Fibroblast of lung (primary cell): ENCODE measurements around the gene CHST11. TPM values are rescaled to one million over a fixed set of nuclear protein-coding genes. Genes with fewer than 3 reads are reported as not detected.
A peak's percentile ranks its signal among the peaks of the same experiment; 100 is the strongest.

ENCODE experiments used
- DNase-seq, 2 donors: peaks; one replicate each; pipeline versions ENCODE4 v3.0.0 to v3.0.0-alpha.2; 2010; ENCODE audit warnings: low read depth in 2 of 2
- H2AFZ ChIP-seq: 2 replicates; pipeline ENCODE4 v1.5.1; 2012; ENCODE audit warnings: low read length, control low read depth, inconsistent platforms
- H3K27ac ChIP-seq: 2 replicates; pipeline ENCODE4 v1.5.1; 2011; ENCODE audit warnings: low read length, control low read depth; ENCODE audit not compliant: insufficient read depth
- H3K27me3 ChIP-seq: 2 replicates; pipeline ENCODE4 v1.5.1; 2011; ENCODE audit warnings: mild to moderate bottlenecking, low read length; ENCODE audit not compliant: control insufficient read depth, insufficient read depth
- H3K36me3 ChIP-seq: 2 replicates; pipeline ENCODE4 v1.5.1; 2011; ENCODE audit warnings: low read length; ENCODE audit not compliant: control insufficient read depth, insufficient read depth
- H3K4me1 ChIP-seq: 2 replicates; pipeline ENCODE4 v1.5.1; 2011; ENCODE audit warnings: low read length; ENCODE audit not compliant: control insufficient read depth, insufficient read depth; ENCODE audit errors: extremely low read depth
- H3K4me2 ChIP-seq: 2 replicates; pipeline ENCODE4 v1.5.1; 2011; ENCODE audit warnings: low read length, control low read depth; ENCODE audit not compliant: insufficient read depth; ENCODE audit errors: extremely low read depth
- H3K4me3 ChIP-seq, 4 experiments: fragments of 200-600 bp in 1 of 4; sonication (generic) in 1 of 4; replicated peaks in 1 of 4; 2 replicates each; pipeline ENCODE4 v1.5.1; 2011 to 2016; ENCODE audit warnings: low read length in 4 of 4, low read depth in 3 of 4, mild to moderate bottlenecking in 3 of 4, control low read depth in 2 of 4, inconsistent platforms in 1 of 4, mixed read lengths in 1 of 4; ENCODE audit not compliant: insufficient read depth in 1 of 4; ENCODE audit errors: control extremely low read depth in 1 of 4
- H3K79me2 ChIP-seq: 2 replicates; pipeline ENCODE4 v1.5.1; 2012; ENCODE audit warnings: mild to moderate bottlenecking, low read length, inconsistent platforms; ENCODE audit not compliant: control insufficient read depth, insufficient read depth
- H3K9ac ChIP-seq: 2 replicates; pipeline ENCODE4 v1.5.1; 2011; ENCODE audit warnings: mild to moderate bottlenecking, low read length, control low read depth; ENCODE audit not compliant: insufficient read depth
- H3K9me3 ChIP-seq: 2 replicates; pipeline ENCODE4 v1.5.1; 2012; ENCODE audit warnings: low read depth, low read length; ENCODE audit not compliant: control insufficient read depth, insufficient read depth
- H4K20me1 ChIP-seq: 2 replicates; pipeline ENCODE4 v1.5.1; 2011; ENCODE audit warnings: low read length; ENCODE audit not compliant: control insufficient read depth, insufficient read depth; ENCODE audit errors: extremely low read depth
- EZH2 ChIP-seq: IDR thresholded peaks from 2 replicates; pipeline ENCODE4 v1.5.1; 2012; ENCODE audit warnings: low read length, control low read depth, mild to moderate bottlenecking; ENCODE audit errors: missing control alignments
- polyA plus RNA-seq, 2 donors: library from polyadenylated mRNA; depleted of rRNA in 1 of 2; stranded (reverse) in 1 of 2; unstranded in 1 of 2; fragments of >200 nt; gene quantifications; 2 replicates each; pipeline ENCODE4 v1.2.1, GENCODE V29; 2011 to 2012; ENCODE audit warnings: missing spikeins in 1 of 2
- total RNA-seq: library from RNA; depleted of rRNA; stranded (reverse); fragments of >200 nt; gene quantifications from 2 replicates; pipeline ENCODE4 v1.2.1, GENCODE V29; 2014
- TF ChIP-seq, protein P1 (sequence below), 2 donors: IDR thresholded peaks in 1 of 2; conservative IDR thresholded peaks in 1 of 2; 1 replicate in 1 of 2; 2 replicates in 1 of 2; pipeline ENCODE4 v1.5.1; 2011 to 2012; ENCODE audit warnings: low read length in 2 of 2, control low read depth in 1 of 2, inconsistent platforms in 1 of 2, low read depth in 1 of 2, mild to moderate bottlenecking in 1 of 2

The CHST11 gene
- total and polyA plus RNA-seq, 2 donors (not counting 1 experiment from before 2014, with no cell fraction given) = 3.5 to 9.1 TPM

DNA sequence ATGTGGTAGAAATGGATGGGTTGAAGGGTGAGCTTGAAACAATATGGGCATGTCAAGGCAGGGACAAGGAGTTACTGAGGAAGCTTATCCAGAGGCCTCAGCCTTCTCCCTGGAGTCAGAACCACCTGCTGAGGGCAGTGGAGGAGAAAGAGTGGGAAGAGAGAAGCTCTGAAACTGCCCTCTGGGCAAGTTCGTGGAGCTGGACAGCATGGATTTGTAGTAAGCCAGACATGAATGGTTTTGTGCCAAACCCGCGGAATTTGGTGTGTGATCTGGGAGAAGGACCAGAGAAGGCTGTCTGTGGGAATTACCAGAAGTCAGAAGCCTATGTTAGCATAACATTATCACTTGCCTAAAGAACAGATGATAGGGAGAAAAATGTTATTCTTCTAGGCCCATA, 336.5 kb downstream of the CHST11 start:
- H3K27me3 ChIP-seq = no peaks in the 10 kb centered on the region
- no peak overlapping the region for H3K4me3 ChIP-seq
- H2AFZ ChIP-seq = no peak overlapping the region
- H3K27ac ChIP-seq = no peak overlapping the region
- TF ChIP-seq EZH2 = no peak
- TF ChIP-seq, protein P1, sequence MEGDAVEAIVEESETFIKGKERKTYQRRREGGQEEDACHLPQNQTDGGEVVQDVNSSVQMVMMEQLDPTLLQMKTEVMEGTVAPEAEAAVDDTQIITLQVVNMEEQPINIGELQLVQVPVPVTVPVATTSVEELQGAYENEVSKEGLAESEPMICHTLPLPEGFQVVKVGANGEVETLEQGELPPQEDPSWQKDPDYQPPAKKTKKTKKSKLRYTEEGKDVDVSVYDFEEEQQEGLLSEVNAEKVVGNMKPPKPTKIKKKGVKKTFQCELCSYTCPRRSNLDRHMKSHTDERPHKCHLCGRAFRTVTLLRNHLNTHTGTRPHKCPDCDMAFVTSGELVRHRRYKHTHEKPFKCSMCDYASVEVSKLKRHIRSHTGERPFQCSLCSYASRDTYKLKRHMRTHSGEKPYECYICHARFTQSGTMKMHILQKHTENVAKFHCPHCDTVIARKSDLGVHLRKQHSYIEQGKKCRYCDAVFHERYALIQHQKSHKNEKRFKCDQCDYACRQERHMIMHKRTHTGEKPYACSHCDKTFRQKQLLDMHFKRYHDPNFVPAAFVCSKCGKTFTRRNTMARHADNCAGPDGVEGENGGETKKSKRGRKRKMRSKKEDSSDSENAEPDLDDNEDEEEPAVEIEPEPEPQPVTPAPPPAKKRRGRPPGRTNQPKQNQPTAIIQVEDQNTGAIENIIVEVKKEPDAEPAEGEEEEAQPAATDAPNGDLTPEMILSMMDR (conservative IDR thresholded peaks at IDR 0.05 in 1 of 2, IDR thresholded peaks at IDR 0.05 in 1 of 2; ENCODE audit: low read depth in 1 of 2, low read length in 2 of 2) = peak in 1 of 2 donors; percentile 2
- H3K4me1 ChIP-seq = peaks cover 6% of the 10 kb centered on the region
- no peaks in the 10 kb centered on the region for H3K9me3 ChIP-seq
- H3K4me2 ChIP-seq = peak overlapping the region; percentile 82
- H3K79me2 ChIP-seq = no peaks in the 10 kb centered on the region
- H3K36me3 ChIP-seq = no peaks in the 10 kb centered on the region
- H4K20me1 ChIP-seq = no peaks in the 10 kb centered on the region
- no peak overlapping the region for H3K9ac ChIP-seq
- peak; percentile 7 to 90 for DNase-seq

DNA sequence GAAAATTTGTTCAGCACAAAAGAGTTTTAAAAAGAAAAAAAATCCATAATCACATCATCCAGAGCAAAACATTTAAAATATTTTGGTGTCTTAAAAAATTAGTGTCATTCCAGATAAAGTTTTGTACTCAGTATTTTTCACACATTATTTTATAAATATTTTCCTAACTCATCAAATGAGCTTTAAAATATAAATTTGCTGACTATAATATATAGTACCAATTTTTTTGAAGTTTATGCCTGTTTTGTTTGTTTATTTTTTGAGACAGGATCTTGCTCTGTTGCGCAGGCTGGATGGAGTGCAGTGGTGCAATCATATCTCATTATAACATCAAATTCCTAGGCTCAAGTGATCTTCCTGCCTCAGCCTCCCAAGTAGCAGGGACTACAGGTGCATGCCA, 337.2 kb downstream of the CHST11 start:
- no peaks in the 10 kb centered on the region for H3K27me3 ChIP-seq
- no peak overlapping the region for H3K27ac ChIP-seq
- no peak overlapping the region for H3K9ac ChIP-seq
- no peak overlapping the region for H2AFZ ChIP-seq
- no peaks in the 10 kb centered on the region for H3K9me3 ChIP-seq
- no peaks in the 10 kb centered on the region for H3K36me3 ChIP-seq
- DNase-seq = no peak
- peaks cover 6% of the 10 kb centered on the region for H3K4me1 ChIP-seq
- H3K4me3 ChIP-seq = no peak overlapping the region
- no peaks in the 10 kb centered on the region for H3K79me2 ChIP-seq
- TF ChIP-seq, protein P1 (conservative IDR thresholded peaks at IDR 0.05 in 1 of 2, IDR thresholded peaks at IDR 0.05 in 1 of 2; ENCODE audit: low read depth in 1 of 2, low read length in 2 of 2) = no peak
- no peak for TF ChIP-seq EZH2
- no peaks in the 10 kb centered on the region for H4K20me1 ChIP-seq
- H3K4me2 ChIP-seq = no peak overlapping the region

DNA sequence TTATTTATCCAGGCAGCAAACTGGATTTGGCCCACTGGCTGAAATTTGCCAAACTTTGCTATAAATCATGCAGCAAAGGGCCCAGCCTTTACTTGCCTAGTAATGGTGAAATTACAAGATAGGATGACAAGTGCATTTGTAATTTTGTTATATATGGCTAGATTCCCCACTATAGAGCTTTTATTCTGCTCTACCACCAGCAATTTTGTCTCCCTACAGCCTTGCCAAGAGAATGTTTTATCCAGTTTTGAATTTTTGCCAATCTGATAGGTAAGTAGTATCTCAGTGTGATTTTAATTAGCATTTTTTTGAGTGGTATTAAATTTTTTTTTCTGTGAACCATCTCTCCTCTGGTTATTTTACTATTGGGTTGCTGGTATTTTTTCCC, 339.7 kb downstream of the CHST11 start:
- Histone ChIP-seq H3K4me1 (peaks cover 6% of the 10 kb centered on the region), H3K27ac (no peak overlapping the region), H4K20me1 (no peaks in the 10 kb centered on the region), H3K79me2 (no peaks in the 10 kb centered on the region), H3K4me2 (no peak overlapping the region), H3K4me3 (no peak overlapping the region), H3K9me3 (no peaks in the 10 kb centered on the region), H3K36me3 (no peaks in the 10 kb centered on the region), H3K27me3 (no peaks in the 10 kb centered on the region), H2AFZ (no peak overlapping the region), H3K9ac (no peak overlapping the region)
- TF ChIP-seq EZH2 = no peak
- TF ChIP-seq, protein P1 (conservative IDR thresholded peaks at IDR 0.05 in 1 of 2, IDR thresholded peaks at IDR 0.05 in 1 of 2; ENCODE audit: low read depth in 1 of 2, low read length in 2 of 2) = no peak
- peak in 1 of 2 donors; percentile 11 for DNase-seq
